ENCODE measurements around the gene TUB.
A peak's percentile ranks its signal among the peaks of the same experiment; 100 is the strongest.

Gene TUB

GRCh38 chr11:8080674-8081590 lies at the start of gene TUB:
Gene TUB (plus strand): TSS chr11:8081211. CDS start chr11:8081511, 300 bp downstream.
- DNase-seq: no peak

GRCh38 chr11:8031248-8032115 lies 49.5 kb upstream of the TUB start:
- DNase-seq: no peak

GRCh38 chr11:8032122-8032521 lies 48.9 kb upstream of the TUB start:
- no peak for DNase-seq

- DNase-seq: no peak
Measured at GRCh38 chr11:8032576-8033304, 48.3 kb upstream of the TUB start.

- peak; percentile 15 to 27 for DNase-seq
Measured at GRCh38 chr11:8033305-8034105, 47.5 kb upstream of the TUB start.

- DNase-seq: no peak
Measured at GRCh38 chr11:8034106-8034585, 46.9 kb upstream of the TUB start.

GRCh38 chr11:8034604-8035190 lies 46.3 kb upstream of the TUB start:
- no peak for DNase-seq

- DNase-seq: no peak
Measured at GRCh38 chr11:8035200-8035855, 45.7 kb upstream of the TUB start.

- DNase-seq: no peak
Measured at GRCh38 chr11:8036002-8036802, 44.8 kb upstream of the TUB start.

GRCh38 chr11:8036986-8037385 lies 44.0 kb upstream of the TUB start:
- no peak for DNase-seq

- no peak for DNase-seq
Measured at GRCh38 chr11:8038393-8038792, 42.6 kb upstream of the TUB start.

- DNase-seq: no peak
Measured at GRCh38 chr11:8038811-8039529, 42.0 kb upstream of the TUB start.

GRCh38 chr11:8039530-8040260 lies 41.3 kb upstream of the TUB start:
- DNase-seq: no peak

- DNase-seq: no peak
Measured at GRCh38 chr11:8040261-8040920, 40.6 kb upstream of the TUB start.

GRCh38 chr11:8040921-8041285 lies 40.1 kb upstream of the TUB start:
- no peak for DNase-seq

GRCh38 chr11:8041576-8041975 lies 39.4 kb upstream of the TUB start:
- no peak for DNase-seq

GRCh38 chr11:8043756-8044155 lies 37.3 kb upstream of the TUB start:
- no peak for DNase-seq

- DNase-seq: no peak
Measured at GRCh38 chr11:8045839-8046238, 35.2 kb upstream of the TUB start.
